ENCODE results near the gene NECTIN1. TPM values are rescaled to one million over a fixed set of nuclear protein-coding genes. Genes with fewer than 3 reads are reported as not detected.

The NECTIN1 gene
- total RNA-seq, 1 donor from 2014 or later: 3.4 TPM

DNA sequence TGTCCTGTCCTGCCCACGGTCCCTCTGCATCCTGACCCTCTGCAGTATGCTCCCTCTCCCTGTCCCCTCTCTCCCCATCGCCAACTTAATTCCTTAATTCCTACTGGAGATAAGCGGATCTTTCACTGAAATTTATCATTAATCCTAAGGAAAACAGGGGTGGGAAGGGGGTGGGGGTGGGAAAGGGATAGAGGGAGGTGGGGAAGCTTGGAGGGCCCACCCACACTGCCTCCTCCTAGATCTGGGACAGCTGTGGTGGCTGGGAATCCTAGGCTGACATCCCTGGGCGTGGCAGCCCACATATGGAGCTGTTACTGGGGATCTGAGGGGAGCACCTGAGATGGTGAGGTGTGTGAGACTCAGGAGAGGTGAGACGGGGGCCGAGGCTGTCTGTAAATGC, 14.4 kb downstream of the NECTIN1 start:
- no peak for DNase-seq (ENCODE audit: low read depth)

DNA sequence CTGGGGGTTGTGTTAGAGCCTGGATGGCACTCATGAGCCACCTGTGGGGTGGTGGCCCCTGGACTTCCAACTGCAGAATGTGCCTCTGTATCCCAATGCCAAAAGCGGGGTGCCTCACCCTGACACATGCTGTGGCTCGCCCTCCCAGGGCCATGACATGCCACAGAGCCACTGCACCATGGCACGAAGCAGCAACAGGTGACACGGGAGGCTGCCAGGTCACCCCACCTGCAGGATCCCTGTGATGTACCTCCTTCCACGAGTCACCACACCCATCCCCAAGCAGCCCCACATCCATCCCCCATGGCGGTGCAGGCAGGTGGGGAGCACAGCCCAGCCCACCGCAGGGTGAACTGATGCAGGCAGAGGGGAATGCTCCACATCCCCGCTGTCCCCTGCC, 14.8 kb downstream of the NECTIN1 start:
- DNase-seq (ENCODE audit: low read depth): no peak

- no peak for DNase-seq (ENCODE audit: low read depth)
These were observed 15.5 kb downstream of the NECTIN1 start for GRCh38 chr11:119713359-119714040.

- no peak for DNase-seq (ENCODE audit: low read depth)
These were observed 16.3 kb downstream of the NECTIN1 start for GRCh38 chr11:119712459-119713358.

DNA sequence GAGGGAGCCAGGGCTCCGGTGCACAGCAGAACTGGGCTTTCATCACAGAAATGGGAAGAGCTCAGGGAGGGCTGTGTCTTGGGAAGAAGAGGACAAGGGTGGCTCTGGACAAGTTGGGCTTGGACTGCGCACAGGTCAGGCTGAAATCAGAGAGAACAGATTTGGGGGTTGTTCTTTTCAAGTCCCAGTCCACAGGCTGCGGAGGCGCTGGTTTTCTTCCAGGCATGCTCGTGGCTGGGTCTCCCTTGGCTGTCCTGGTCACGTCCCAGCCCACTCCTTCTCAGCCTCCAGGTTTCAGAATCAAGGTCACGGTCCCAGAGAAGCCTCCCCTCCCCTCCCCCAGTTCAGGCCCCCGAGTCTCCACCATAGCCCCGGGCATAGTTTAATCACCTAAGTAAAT, 17.0 kb downstream of the NECTIN1 start:
- no peak for DNase-seq (ENCODE audit: low read depth)

GRCh38 chr11:119711476-119711875, 17.5 kb downstream of the NECTIN1 start:
- no peak for DNase-seq (ENCODE audit: low read depth)

DNA sequence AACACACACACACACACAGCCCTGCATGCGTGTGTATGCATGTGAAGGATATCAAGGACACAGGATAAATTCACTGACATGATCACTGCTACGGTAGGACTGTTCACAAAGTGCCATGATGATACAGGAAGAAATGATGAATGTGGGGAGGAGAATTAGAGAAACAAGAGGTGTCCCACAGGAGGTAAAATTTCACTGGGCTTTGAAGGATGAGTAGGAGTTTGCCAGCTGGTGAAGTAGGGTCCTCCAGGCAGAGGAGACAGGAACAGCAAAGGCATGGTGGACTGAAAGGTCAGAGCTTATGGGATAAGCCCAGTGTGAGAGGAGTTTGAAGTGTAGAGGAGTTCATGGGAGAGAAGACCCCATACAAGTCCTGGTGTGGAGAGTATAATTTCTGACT, 18.6 kb downstream of the NECTIN1 start:
- DNase-seq (ENCODE audit: low read depth): no peak

GRCh38 chr11:119709638-119710346, 19.2 kb downstream of the NECTIN1 start:
- peak; percentile 86 for DNase-seq (ENCODE audit: low read depth)

DNA sequence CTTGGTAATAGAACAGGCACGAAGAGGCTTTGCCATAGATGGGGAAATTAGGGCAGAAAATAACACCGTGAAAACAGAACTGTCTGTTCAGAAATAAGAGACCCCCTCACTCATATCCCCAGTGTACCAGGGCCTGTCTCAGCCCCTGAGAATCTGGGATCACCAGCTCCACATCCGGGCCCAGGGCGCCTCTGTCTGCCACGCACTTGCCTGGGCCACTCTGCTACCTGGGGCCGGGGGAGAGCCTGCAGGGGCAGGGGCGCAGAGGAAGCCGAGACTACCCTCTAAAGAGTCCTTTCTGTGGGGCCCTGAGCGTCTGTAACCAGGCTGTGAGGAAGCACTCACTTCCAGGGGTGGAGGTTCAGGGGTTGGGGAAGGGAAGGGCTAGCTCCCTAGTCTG, 19.8 kb downstream of the NECTIN1 start:
- DNase-seq (ENCODE audit: low read depth): no peak

DNA sequence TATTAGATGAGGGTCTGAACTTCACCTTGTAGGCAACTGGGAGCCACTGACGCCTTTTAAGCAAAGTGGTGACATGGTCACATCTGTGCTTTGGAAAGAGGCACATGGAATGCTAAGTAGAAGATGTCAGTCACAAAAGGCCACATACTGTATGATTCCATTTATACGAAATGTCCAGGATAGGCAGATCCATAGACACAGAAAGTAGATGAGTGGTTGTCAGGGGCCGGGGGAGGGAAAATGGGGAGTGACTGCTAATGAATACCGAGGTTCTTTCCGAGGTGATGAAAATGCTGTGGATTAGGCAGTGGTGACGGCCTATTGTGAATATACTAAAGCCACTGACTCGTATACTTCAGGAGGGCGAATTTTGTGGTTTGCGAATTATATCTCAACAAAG, 20.6 kb downstream of the NECTIN1 start:
- no peak for DNase-seq (ENCODE audit: low read depth)

- DNase-seq (ENCODE audit: low read depth): no peak
These were observed 22.1 kb downstream of the NECTIN1 start for GRCh38 chr11:119706887-119707286.

GRCh38 chr11:119706029-119706428, 23.0 kb downstream of the NECTIN1 start:
- no peak for DNase-seq (ENCODE audit: low read depth)

DNA sequence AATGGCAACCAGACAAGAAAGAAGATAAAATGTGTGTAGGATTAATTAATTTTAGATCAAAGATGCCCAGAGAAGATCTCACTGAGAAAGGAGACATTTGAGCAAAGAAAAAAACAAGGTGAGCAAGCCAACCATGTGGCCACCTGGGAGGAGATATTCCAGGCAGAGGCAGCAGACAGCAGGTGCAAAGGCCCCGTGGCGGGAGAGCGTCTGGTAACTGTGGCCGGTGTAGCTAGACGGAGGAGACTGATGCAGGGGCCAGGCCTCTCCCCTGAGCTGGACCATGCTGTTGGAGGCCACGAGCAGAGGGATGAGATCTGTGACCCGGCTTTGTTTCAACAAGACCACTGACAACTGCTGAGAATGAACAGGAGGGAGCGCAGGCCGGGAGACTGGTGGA, 23.6 kb downstream of the NECTIN1 start:
- DNase-seq (ENCODE audit: low read depth): no peak

GRCh38 chr11:119704849-119705248, 24.2 kb downstream of the NECTIN1 start:
- no peak for DNase-seq (ENCODE audit: low read depth)

- peak; percentile 97 for DNase-seq (ENCODE audit: low read depth)
These were observed 27.1 kb downstream of the NECTIN1 start for GRCh38 chr11:119701591-119702549.

DNA sequence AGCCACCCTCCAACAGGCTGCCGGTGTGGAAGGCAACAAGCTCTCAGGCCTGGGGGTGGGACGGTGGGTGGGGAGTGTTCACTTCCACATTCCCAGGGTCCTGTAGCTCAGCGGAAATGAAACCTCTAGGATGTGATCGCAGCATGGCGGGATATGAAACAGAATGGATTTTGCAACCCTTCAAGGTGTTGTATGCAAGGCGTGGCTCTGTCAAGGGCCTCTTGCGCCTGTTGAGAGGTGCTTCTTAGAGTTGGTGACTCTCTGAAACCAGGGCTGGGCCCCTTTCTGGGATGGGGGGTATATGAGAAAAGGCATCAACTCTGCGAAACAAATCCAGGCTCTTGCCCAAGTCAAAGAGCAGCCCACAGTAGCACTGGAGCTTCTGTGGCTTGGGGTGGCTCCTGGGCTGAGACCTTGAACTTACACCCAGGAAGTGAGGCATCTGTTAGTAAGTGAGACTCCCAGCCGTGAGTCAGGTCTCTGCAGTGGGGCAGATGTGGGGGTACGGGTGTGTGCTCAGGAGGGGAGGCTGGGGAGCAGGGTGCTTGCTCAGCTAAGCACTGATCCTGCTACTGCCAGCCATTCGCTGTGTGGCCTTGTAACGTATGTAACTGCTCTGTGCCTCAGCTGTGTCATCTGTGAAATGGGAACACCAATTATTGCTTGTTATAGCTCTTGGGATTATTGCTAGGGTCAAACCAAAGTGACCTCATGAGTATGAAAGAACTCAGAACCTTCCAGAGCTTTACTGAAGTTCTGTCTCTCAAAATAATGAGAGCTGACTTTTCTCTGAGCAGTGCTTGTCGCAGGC, 28.3 kb downstream of the NECTIN1 start:
- DNase-seq (ENCODE audit: low read depth): no peak

DNA sequence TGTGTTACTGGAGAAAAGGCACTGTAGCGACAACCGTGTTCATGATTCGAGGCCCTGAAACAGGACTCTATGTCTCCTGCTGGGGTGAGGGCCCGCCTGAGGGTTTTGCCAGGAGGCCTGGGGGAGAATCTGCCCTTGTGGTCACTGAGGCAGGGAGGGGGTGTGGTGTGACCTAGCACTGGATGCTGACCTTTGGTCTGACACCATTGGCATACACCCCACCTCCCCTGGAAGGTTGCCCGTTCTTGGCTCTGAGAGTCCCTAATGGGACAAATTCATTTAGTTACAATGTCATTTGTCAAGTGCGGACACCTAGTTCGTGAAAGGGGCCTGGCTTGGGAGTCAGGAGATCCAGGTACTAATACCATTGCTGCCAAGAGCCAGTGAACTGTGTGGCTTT, 29.0 kb downstream of the NECTIN1 start:
- DNase-seq (ENCODE audit: low read depth): no peak

- no peak for DNase-seq (ENCODE audit: low read depth)
These were observed 29.8 kb downstream of the NECTIN1 start for GRCh38 chr11:119699227-119699626.

DNA sequence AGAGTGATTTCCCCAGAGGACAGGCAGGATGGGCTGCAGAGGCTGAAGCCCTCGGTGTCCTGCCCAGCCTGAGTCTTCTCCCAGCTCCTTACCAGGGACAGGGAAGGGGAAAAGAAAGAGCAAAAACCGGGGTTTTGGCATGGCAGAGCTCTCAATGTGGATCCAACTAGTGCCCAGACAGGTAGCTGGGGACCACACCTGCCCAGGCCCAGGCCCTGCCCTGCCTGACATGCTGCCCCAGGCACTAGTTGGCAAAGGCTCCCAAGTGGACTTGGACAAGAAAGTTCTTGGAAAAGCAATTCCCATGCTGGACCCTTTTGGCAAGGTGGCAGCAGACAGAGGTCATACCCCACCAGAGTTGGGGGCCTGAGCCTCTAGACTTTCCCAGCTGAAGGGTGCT, 31.1 kb downstream of the NECTIN1 start:
- DNase-seq (ENCODE audit: low read depth): no peak

GRCh38 chr11:119697445-119697844, 31.6 kb downstream of the NECTIN1 start:
- no peak for DNase-seq (ENCODE audit: low read depth)

Measured in myocyte (in vitro differentiated cells).